BLaER1 treated with 17β-estradiol and CSF1 and Interleukin-3, amounts not matched to agents 10 nM and 100 nM (cell line): ENCODE data around the gene BCAT1.

Experiments
- H3K27ac ChIP-seq, 11 experiments: shearing (Covaris generic); formaldehyde crosslinking; 2 replicates each; pipeline ENCODE4 v1.8.1; 2022
- H3K27me3 ChIP-seq, 11 experiments: shearing (Covaris generic); formaldehyde crosslinking; 2 replicates each; pipeline ENCODE4 v1.8.1; 2022
- H3K36me3 ChIP-seq, 11 experiments: shearing (Covaris generic); formaldehyde crosslinking; 2 replicates each; pipeline ENCODE4 v1.8.1; 2022
- H3K4me1 ChIP-seq, 10 experiments: shearing (Covaris generic); formaldehyde crosslinking; 2 replicates each; pipeline ENCODE4 v1.8.1; 2022
- H3K4me2 ChIP-seq, 11 experiments: shearing (Covaris generic); formaldehyde crosslinking; 2 replicates each; pipeline ENCODE4 v1.8.1; 2022
- H3K4me3 ChIP-seq, 10 experiments: shearing (Covaris generic); formaldehyde crosslinking; 2 replicates each; pipeline ENCODE4 v1.8.1; 2022
- H3K9ac ChIP-seq, 11 experiments: shearing (Covaris generic); formaldehyde crosslinking; 2 replicates each; pipeline ENCODE4 v1.8.1; 2022
- H3K9me3 ChIP-seq, 11 experiments: shearing (Covaris generic); formaldehyde crosslinking; replicated peaks in 1 of 11; 2 replicates each; pipeline ENCODE4 v1.8.1; 2022
- H4K20me1 ChIP-seq, 11 experiments: shearing (Covaris generic); formaldehyde crosslinking; 2 replicates each; pipeline ENCODE4 v1.8.1; 2022
- Cebpa-rat ChIP-seq, 11 experiments: shearing (Covaris generic); IDR thresholded peaks; 2 replicates each; pipeline ENCODE4 v1.8.1; 2022

Gene BCAT1

DNA sequence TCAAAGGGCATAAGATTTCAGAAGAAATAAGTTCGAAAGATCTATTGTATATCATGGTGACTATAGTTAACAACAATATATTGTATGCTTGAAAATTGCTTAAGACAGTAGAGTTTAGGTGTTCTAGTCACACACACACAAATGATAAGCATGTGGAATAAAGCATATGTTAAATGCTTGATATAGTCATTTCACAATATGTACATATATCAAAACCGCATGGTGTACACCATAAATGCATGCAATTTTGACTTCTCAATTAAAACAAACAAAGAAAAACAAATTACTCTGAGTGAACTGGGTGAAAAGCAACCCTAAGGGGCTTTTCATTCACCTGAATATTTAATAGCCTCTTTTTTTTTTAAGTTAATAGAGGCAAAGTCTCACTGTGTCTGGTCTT, 40.3 kb upstream of the BCAT1 start:
- Histone ChIP-seq H3K4me1 (peaks cover 16 to 37% (median 32%) of the 10 kb centered on the region in 10 experiments), H3K9me3 (peaks cover 6 to 11% (median 8%) of the 10 kb centered on the region in 11 experiments; a peak in 20 of 22 replicates), H3K4me2 (no peak overlapping the region), H3K9ac (no peak overlapping the region), H3K4me3 (no peak overlapping the region), H3K36me3 (no peaks in the 10 kb centered on the region), H4K20me1 (peaks cover 0 to 7% (median 0%) of the 10 kb centered on the region in 11 experiments; a peak in 2 of 22 replicates), H3K27ac (no peak overlapping the region), H3K27me3 (no peaks in the 10 kb centered on the region)
- no peak for TF ChIP-seq Cebpa-rat (IDR thresholded peaks at IDR 0.05)

DNA sequence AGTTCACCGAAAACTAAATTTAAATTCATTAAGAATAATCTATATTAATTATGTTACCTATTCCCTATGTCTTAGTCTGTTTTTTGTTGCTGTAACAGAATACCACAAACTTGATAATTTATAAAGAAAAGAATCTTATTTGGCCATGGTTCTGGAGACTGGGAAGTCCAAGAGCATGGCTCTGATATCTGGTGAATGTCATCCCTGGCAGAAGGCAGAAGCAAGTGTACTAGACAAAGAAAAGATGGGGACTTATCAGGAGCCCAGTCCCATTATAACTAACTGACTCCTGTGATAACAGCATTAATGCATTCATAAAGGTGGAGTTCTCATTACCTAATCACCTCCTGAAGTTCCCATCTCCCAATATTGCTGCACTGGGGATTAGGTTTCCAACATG, 33.3 kb upstream of the BCAT1 start:
- Histone ChIP-seq H3K4me3 (no peak overlapping the region), H3K9me3 (peaks cover 25 to 34% (median 31%) of the 10 kb centered on the region in 11 experiments; a peak in 21 of 22 replicates), H3K27me3 (no peaks in the 10 kb centered on the region), H3K4me2 (no peak overlapping the region), H3K36me3 (0 out of 22 replicates have a peak, but pooled peaks cover 0 to 5% (median 0%) of the 10 kb centered on the region in 11 experiments), H3K27ac (no peak overlapping the region), H3K4me1 (peaks cover 31 to 47% (median 44%) of the 10 kb centered on the region in 10 experiments), H4K20me1 (no peaks in the 10 kb centered on the region), H3K9ac (no peak overlapping the region)
- no peak for TF ChIP-seq Cebpa-rat (IDR thresholded peaks at IDR 0.05)

DNA sequence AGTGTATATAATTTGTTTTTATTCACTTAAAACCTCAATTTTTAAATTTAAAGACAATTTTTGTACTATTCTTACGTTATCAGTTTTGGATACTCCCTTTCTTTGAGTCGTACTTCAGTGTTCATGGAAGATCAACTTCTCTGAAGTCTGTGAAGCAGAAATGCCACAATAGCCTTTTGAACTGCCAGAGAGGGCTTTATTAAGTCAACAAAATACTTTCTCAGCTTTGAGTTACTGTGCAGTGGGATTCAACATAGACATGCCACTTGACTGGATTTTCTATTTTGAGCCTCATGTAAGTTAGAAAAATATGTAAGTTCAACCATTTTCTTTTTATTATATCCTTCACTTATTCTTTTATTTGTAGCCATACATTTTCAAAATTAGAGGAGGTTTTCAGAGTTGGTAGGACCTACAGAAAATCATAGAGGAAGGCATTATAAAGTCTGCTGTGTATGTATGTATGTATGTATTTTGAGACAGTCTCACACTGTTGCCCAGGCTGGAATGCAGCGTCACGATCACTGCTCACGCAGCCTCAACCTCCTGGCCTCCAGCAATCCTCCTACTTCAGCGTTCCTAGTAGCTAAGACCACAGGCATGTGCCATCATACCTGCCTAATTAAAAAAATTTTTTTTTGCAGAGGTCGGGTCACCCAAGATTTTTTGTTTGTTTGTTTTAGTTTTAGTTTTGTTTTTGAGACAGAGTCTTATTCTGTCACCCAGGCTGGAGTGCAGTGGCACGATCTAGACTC, 31.3 kb upstream of the BCAT1 start:
- peaks cover 34 to 68% (median 64%) of the 10 kb centered on the region in 10 experiments for H3K4me1 ChIP-seq
- H3K9me3 ChIP-seq = peaks cover 25 to 37% (median 31%) of the 10 kb centered on the region in 11 experiments; a peak in 21 of 22 replicates
- H4K20me1 ChIP-seq = no peaks in the 10 kb centered on the region
- H3K27ac ChIP-seq = peak overlapping the region; percentile 63 to 92 (median 86); a peak in 21 of 22 replicates
- peak overlapping the region; percentile 13 to 73 (median 63); a peak in 20 of 22 replicates for H3K9ac ChIP-seq
- 0 out of 22 replicates have a peak, but pooled peaks cover 0 to 5% (median 0%) of the 10 kb centered on the region in 11 experiments for H3K36me3 ChIP-seq
- H3K4me2 ChIP-seq = peak overlapping the region; percentile 62 to 87 (median 71)
- no peaks in the 10 kb centered on the region for H3K27me3 ChIP-seq
- H3K4me3 ChIP-seq = peak overlapping the region in 7 of 10 experiments; percentile 3 to 45 (median 26); a peak in 9 of 20 replicates
- no peak for TF ChIP-seq Cebpa-rat (IDR thresholded peaks at IDR 0.05)

DNA sequence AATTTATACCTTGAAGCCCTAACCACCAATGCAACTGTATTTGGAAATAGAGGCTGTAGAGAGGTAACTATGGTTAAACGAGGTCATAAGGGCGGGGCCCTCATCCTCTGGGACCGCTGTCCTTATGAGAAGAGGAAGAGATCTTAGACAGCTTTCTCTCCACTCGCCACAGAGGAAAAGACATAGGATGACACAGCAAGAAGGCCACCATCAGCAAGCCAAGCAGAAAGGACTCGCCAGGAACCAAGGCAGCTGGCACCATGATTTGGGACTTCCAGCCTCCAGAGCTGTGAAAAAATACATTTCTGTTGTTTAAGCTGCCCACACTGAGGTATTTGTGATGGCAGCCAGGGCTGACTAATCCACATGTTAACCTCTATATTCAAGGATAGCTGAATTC, 30.4 kb upstream of the BCAT1 start:
- no peaks in the 10 kb centered on the region for H3K27me3 ChIP-seq
- peaks cover 34 to 71% (median 64%) of the 10 kb centered on the region in 10 experiments for H3K4me1 ChIP-seq
- H3K27ac ChIP-seq = peak overlapping the region; percentile 63 to 92 (median 86); a peak in 21 of 22 replicates
- no peaks in the 10 kb centered on the region for H4K20me1 ChIP-seq
- H3K4me3 ChIP-seq = peak overlapping the region in 3 of 10 experiments; percentile 12 to 23 (median 14); a peak in 5 of 20 replicates
- H3K9ac ChIP-seq = peak overlapping the region in 10 of 11 experiments; percentile 26 to 73 (median 63); a peak in 18 of 22 replicates
- TF ChIP-seq Cebpa-rat (IDR thresholded peaks at IDR 0.05) = no peak; a peak in 1 of 22 replicates
- 0 out of 22 replicates have a peak, but pooled peaks cover 0 to 5% (median 0%) of the 10 kb centered on the region in 11 experiments for H3K36me3 ChIP-seq
- H3K9me3 ChIP-seq = peaks cover 20 to 30% (median 25%) of the 10 kb centered on the region in 11 experiments; a peak in 21 of 22 replicates
- peak overlapping the region; percentile 62 to 87 (median 71) for H3K4me2 ChIP-seq

DNA sequence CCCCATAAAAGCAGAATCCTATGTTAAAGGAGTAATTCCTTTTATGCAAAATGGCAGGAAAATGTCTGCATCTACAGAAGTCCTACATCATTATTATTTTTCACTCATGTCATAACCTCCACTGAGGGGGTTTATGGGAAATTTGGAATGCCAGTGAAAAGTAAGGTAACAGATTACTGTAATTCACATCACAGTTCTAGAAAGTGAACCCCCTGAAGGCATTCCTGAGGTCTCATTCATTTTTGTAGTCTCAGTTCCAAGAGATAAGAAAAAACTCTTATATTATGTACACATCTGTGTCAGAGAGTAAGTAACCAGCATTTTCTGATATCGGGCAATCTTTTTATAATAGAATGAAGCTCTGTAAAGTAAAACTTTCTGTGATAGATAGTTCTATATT, 28.8 kb upstream of the BCAT1 start:
- H3K36me3 ChIP-seq = peaks cover 0 to 12% (median 4%) of the 10 kb centered on the region in 11 experiments; a peak in 4 of 22 replicates
- H4K20me1 ChIP-seq = no peaks in the 10 kb centered on the region
- TF ChIP-seq Cebpa-rat (IDR thresholded peaks at IDR 0.05) = no peak
- peak overlapping the region in 8 of 11 experiments; percentile 30 to 62 (median 54); a peak in 12 of 22 replicates for H3K9ac ChIP-seq
- no peak overlapping the region for H3K4me3 ChIP-seq
- H3K9me3 ChIP-seq = peaks cover 19 to 30% (median 22%) of the 10 kb centered on the region in 11 experiments
- no peaks in the 10 kb centered on the region for H3K27me3 ChIP-seq
- H3K4me2 ChIP-seq = peak overlapping the region; percentile 17 to 87 (median 67); a peak in 19 of 22 replicates
- H3K27ac ChIP-seq = peak overlapping the region in 10 of 11 experiments; percentile 34 to 92 (median 87); a peak in 18 of 22 replicates
- H3K4me1 ChIP-seq = peaks cover 34 to 71% (median 64%) of the 10 kb centered on the region in 10 experiments

DNA sequence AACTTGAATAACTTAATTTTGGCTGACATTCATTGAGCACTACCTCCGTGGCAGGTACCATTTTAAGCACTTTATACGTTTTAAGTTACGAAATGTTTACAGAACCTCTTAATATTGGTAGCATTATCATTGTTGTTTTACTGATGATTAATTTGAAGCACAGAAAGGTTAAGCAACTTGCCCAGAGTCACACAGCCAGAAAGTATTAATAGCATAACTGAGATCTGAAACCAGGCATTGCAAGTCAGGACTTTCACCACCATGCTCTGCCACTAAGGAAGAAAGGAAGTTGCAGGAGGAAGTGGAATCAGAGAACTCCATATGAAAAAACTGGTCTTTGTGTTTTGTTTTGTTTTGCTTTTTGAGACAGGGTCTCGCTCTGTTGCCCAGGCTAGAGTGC, 28.2 kb upstream of the BCAT1 start:
- Histone ChIP-seq H3K4me3 (no peak overlapping the region; a peak in 1 of 20 replicates), H3K27ac (peak overlapping the region in 10 of 11 experiments; percentile 34 to 92 (median 87); a peak in 18 of 22 replicates), H4K20me1 (no peaks in the 10 kb centered on the region), H3K4me2 (peak overlapping the region; percentile 17 to 87 (median 67); a peak in 21 of 22 replicates), H3K27me3 (no peaks in the 10 kb centered on the region), H3K4me1 (peaks cover 35 to 71% (median 64%) of the 10 kb centered on the region in 10 experiments), H3K9ac (peak overlapping the region in 8 of 11 experiments; percentile 30 to 62 (median 54); a peak in 13 of 22 replicates), H3K36me3 (peaks cover 0 to 12% (median 4%) of the 10 kb centered on the region in 11 experiments; a peak in 4 of 22 replicates), H3K9me3 (peaks cover 14 to 28% (median 20%) of the 10 kb centered on the region in 11 experiments)
- TF ChIP-seq Cebpa-rat (IDR thresholded peaks at IDR 0.05) = peak in 1 of 11 experiments; percentile 33; a peak in 1 of 22 replicates

DNA sequence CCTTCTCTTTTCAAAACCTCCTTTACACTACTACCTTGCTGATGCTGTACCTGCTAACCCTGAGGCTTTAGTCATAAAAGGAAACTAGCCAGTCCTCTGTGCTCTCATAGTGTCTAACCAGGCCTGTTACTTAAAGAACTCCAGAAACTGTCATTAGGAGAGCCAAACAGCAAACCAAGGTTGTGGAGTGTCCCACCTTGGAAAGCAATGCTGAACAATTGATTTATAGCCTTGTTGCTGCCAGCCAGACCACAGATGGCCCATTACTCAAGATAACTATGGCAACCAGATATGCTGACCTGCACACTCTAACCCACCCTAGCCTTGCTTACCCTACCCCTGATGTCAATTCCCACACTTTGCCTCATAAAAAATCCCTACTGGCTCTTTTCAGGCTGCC, 26.5 kb upstream of the BCAT1 start:
- Histone ChIP-seq H3K27me3 (no peaks in the 10 kb centered on the region), H3K36me3 (peaks cover 0 to 12% (median 4%) of the 10 kb centered on the region in 11 experiments; a peak in 4 of 22 replicates), H3K4me3 (no peak overlapping the region), H3K9ac (peak overlapping the region in 4 of 11 experiments; percentile 4 to 15 (median 7); a peak in 3 of 22 replicates), H3K4me1 (peaks cover 36 to 60% (median 53%) of the 10 kb centered on the region in 10 experiments), H3K9me3 (peaks cover 11 to 32% (median 19%) of the 10 kb centered on the region in 11 experiments), H3K27ac (peak overlapping the region in 6 of 11 experiments; percentile 22 to 90 (median 67); a peak in 10 of 22 replicates), H3K4me2 (peak overlapping the region in 5 of 11 experiments; percentile 36 to 83 (median 66); a peak in 7 of 22 replicates), H4K20me1 (no peaks in the 10 kb centered on the region)
- no peak for TF ChIP-seq Cebpa-rat (IDR thresholded peaks at IDR 0.05)

DNA sequence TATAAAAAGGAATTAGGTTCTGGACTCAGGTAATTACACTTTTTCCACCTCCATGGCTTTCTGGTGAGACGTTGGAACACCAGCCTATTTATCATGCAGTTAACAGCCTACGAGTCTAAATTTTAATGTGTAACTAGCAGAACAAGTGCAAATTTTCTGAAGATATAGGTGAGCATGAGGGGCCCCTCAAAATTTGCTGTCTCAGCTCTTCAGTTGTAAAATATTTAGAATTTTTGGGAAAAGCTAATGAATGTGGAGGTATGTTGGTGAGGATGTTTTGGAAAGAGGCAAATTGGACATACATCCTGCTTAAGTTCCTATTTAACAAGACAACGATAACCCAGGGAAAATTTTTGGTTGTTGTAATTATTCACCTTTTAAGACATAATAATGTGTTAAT, 25.3 kb upstream of the BCAT1 start:
- Histone ChIP-seq H3K9me3 (peaks cover 15 to 39% (median 25%) of the 10 kb centered on the region in 11 experiments), H3K27me3 (no peaks in the 10 kb centered on the region), H4K20me1 (no peaks in the 10 kb centered on the region), H3K9ac (no peak overlapping the region), H3K4me1 (peaks cover 24 to 48% (median 43%) of the 10 kb centered on the region in 10 experiments), H3K4me2 (no peak overlapping the region), H3K27ac (no peak overlapping the region), H3K4me3 (no peak overlapping the region), H3K36me3 (peaks cover 0 to 12% (median 4%) of the 10 kb centered on the region in 11 experiments; a peak in 4 of 22 replicates)
- TF ChIP-seq Cebpa-rat (IDR thresholded peaks at IDR 0.05) = no peak
